HepG2 (cell line): ENCODE results near the gene DYSF. TPM values are rescaled to one million over a fixed set of nuclear protein-coding genes. Genes with fewer than 3 reads are reported as not detected.
A peak's percentile ranks its signal among the peaks of the same experiment; 100 is the strongest.

Experiments
- ATF1 ChIP-seq: IDR thresholded peaks from 2 replicates; pipeline ENCODE4 v1.6.1; 2016; ENCODE audit warnings: mild to moderate bottlenecking, control low read depth
- MAFK ChIP-seq, 2 experiments: IDR thresholded peaks in 1 of 2; conservative IDR thresholded peaks in 1 of 2; 2 replicates each; pipeline ENCODE4 v1.6.1; 2011; ENCODE audit warnings: improper control_type of control experiment in 2 of 2, low read length in 2 of 2
- MED13 ChIP-seq: sonication (generic); formaldehyde crosslinking; IDR thresholded peaks from 2 replicates; pipeline ENCODE4 v1.5.0; 2020; ENCODE audit warnings: missing genetic modification reagents
- NAIF1 ChIP-seq: sonication (generic); formaldehyde crosslinking; IDR thresholded peaks from 2 replicates; pipeline ENCODE4 v1.5.0; 2020; ENCODE audit warnings: mild to moderate bottlenecking, missing genetic modification reagents, borderline replicate concordance
- PHB2 ChIP-seq: fragments of 450-650 bp; IDR thresholded peaks from 2 replicates; pipeline ENCODE4 v1.6.1; 2018; ENCODE audit not compliant: partially characterized antibody
- SNAI1 ChIP-seq: sonication (generic); formaldehyde crosslinking; IDR thresholded peaks from 2 replicates; pipeline ENCODE4 v1.5.0; 2020; ENCODE audit warnings: mild to moderate bottlenecking, missing genetic modification reagents, borderline replicate concordance
- TP53 ChIP-seq: sonication (generic); formaldehyde crosslinking; conservative IDR thresholded peaks from 2 replicates; pipeline ENCODE4 v1.4.0; 2020; ENCODE audit warnings: missing genetic modification reagents
- ZFY ChIP-seq: sonication (generic); formaldehyde crosslinking; IDR thresholded peaks from 2 replicates; pipeline ENCODE4 v1.4.0; 2020; ENCODE audit warnings: missing genetic modification reagents
- ZNF205 ChIP-seq: IDR thresholded peaks from 2 replicates; pipeline ENCODE4 v1.6.1; 2018; ENCODE audit warnings: missing biosample characterization, missing genetic modification reagents
- ZNF44 ChIP-seq: sonication (generic); formaldehyde crosslinking; IDR thresholded peaks from 2 replicates; pipeline ENCODE4 v1.5.1; 2020; ENCODE audit warnings: mild to moderate bottlenecking, missing genetic modification reagents
- ZNF562 ChIP-seq: sonication (generic); formaldehyde crosslinking; IDR thresholded peaks from 2 replicates; pipeline ENCODE4 v1.8.0; 2022; ENCODE audit warnings: missing genetic modification reagents, borderline replicate concordance
- ZNF678 ChIP-seq: sonication (generic); formaldehyde crosslinking; IDR thresholded peaks from 2 replicates; pipeline ENCODE4 v1.4.0; 2020; ENCODE audit warnings: mild to moderate bottlenecking, missing genetic modification reagents
- ZNF687 ChIP-seq: sonication (generic); formaldehyde crosslinking; IDR thresholded peaks from 2 replicates; pipeline ENCODE4 v1.5.1; 2020; ENCODE audit warnings: mild to moderate bottlenecking, missing genetic modification reagents, moderate library complexity
- polyA plus RNA-seq, 8 experiments: library from polyadenylated mRNA; depleted of rRNA in 3 of 8; stranded (reverse) in 7 of 8; unstranded in 1 of 8; fragments of >200 nt; fragmentation: Illumina TruSeq in 4 of 8; extraction: Trizol in 4 of 8; gene quantifications; 2 replicates each; pipeline versions ENCODE4 v1.2.1 to v1.2.3, GENCODE V29; 2011 to 2016; ENCODE audit warnings: low read depth in 4 of 8, missing spikeins in 1 of 8, mixed read lengths in 1 of 8; ENCODE audit not compliant: insufficient read depth in 1 of 8
- total RNA-seq, 5 experiments: library from RNA; depleted of rRNA; stranded (reverse); fragments of >200 nt; fragmentation: Illumina TruSeq; extraction: Trizol; gene quantifications; 2 replicates each; pipeline ENCODE4 v1.2.3, GENCODE V29; 2016; ENCODE audit warnings: low read depth in 1 of 5

Gene DYSF
- total and polyA plus RNA-seq, 2 of the 13 experiments (the other 11 are each of a cell fraction or from before 2014, with no cell fraction given): 0.15 to 2.4 TPM

GRCh38 chr2:71466301-71467179 lies 13.2 kb downstream of the DYSF start (continued):
- TF ChIP-seq ZNF687: peak; percentile 69
- TF ChIP-seq PHB2: no peak
- TF ChIP-seq TP53 (CRISPR knock-in tag): no peak
- TF ChIP-seq ATF1: no peak
- TF ChIP-seq NAIF1 (CRISPR knock-in tag): no peak
- no peak for TF ChIP-seq ZNF562 (CRISPR knock-in tag)
- TF ChIP-seq ZNF44 (CRISPR knock-in tag): no peak
- TF ChIP-seq SNAI1: no peak
- TF ChIP-seq MAFK (conservative IDR thresholded peaks at IDR 0.05 in 1 of 2, IDR thresholded peaks at IDR 0.05 in 1 of 2; ENCODE audit: low read length in 2 of 2): no peak
- TF ChIP-seq ZNF205 (CRISPR knock-in tag): peak; percentile 59; the same call in 1 of the 2 replicates
- TF ChIP-seq MED13 (CRISPR knock-in tag): no peak
- TF ChIP-seq ZFY: no peak; the same call in 1 of the 2 replicates
- TF ChIP-seq ZNF678 (CRISPR knock-in tag): no peak
- TF ChIP-seq, all 625 proteins: peak for 40
